Colonic mucosa (tissue), 4 donors: ENCODE measurements around the gene KDM4C. TPM values are rescaled to one million over a fixed set of nuclear protein-coding genes. Genes with fewer than 3 reads are reported as not detected.
A peak's percentile ranks its signal among the peaks of the same experiment; 100 is the strongest.

Experiments used
- DNase-seq: peaks from one replicate; pipeline ENCODE4 v3.0.0-alpha.2; 2020
- H3K27ac ChIP-seq: fragments of 200-600 bp; one replicate; pipeline ENCODE4 v1.8.0; 2021
- H3K27me3 ChIP-seq: fragments of 200-600 bp; one replicate; pipeline ENCODE4 v1.8.0; 2021
- H3K36me3 ChIP-seq: fragments of 200-600 bp; one replicate; pipeline ENCODE4 v1.8.0; 2021
- H3K4me1 ChIP-seq: fragments of 200-600 bp; one replicate; pipeline ENCODE4 v1.8.0; 2021; ENCODE audit warnings: mild to moderate bottlenecking
- H3K4me3 ChIP-seq: fragments of 200-600 bp; one replicate; pipeline ENCODE4 v1.8.0; 2021
- H3K9ac ChIP-seq, 2 donors: one replicate each; pipeline ENCODE4 v1.7.0; 2013; ENCODE audit warnings: control low read depth in 2 of 2, low read depth in 2 of 2, low read length in 2 of 2
- H3K9me3 ChIP-seq: fragments of 200-600 bp; one replicate; pipeline ENCODE4 v1.8.0; 2021
- intact Hi-C: fragments of 100-400 bp; cut with DNase I; formaldehyde crosslinking; loops from one replicate; pipeline ENCODE4 v1.14.1; 2022
- total RNA-seq, 2 donors: library from RNA; stranded (reverse); fragmentation: NEBNext Ultra II Directional in 1 of 2; extraction: Animal tissue kit (Norgen Biotek cat#: 25700) in 1 of 2; gene quantifications; one replicate each; pipeline ENCODE4 v1.2.1, GENCODE V29; 2021
- TF ChIP-seq, protein P1 (sequence below): fragments of 200-600 bp; IDR thresholded peaks from one replicate; pipeline ENCODE4 v1.8.0; 2022; ENCODE audit warnings: antibody characterized with exemption, mild to moderate bottlenecking
- donor health status: healthy.
- donor health status: DM: no; HTN: no; CAD: no.
- donor health status: DM: no; HTN: no; CAD: no.

KDM4C gene
- total RNA-seq, 2 donors from 2014 or later, result 37.3 to 42.0 TPM

- TF ChIP-seq, protein P1, sequence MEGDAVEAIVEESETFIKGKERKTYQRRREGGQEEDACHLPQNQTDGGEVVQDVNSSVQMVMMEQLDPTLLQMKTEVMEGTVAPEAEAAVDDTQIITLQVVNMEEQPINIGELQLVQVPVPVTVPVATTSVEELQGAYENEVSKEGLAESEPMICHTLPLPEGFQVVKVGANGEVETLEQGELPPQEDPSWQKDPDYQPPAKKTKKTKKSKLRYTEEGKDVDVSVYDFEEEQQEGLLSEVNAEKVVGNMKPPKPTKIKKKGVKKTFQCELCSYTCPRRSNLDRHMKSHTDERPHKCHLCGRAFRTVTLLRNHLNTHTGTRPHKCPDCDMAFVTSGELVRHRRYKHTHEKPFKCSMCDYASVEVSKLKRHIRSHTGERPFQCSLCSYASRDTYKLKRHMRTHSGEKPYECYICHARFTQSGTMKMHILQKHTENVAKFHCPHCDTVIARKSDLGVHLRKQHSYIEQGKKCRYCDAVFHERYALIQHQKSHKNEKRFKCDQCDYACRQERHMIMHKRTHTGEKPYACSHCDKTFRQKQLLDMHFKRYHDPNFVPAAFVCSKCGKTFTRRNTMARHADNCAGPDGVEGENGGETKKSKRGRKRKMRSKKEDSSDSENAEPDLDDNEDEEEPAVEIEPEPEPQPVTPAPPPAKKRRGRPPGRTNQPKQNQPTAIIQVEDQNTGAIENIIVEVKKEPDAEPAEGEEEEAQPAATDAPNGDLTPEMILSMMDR, result no peak
- intact Hi-C loops, result no loop called here
- H3K9me3 ChIP-seq, result no peaks in the 10 kb centered on the region
- H3K36me3 ChIP-seq, result no peaks in the 10 kb centered on the region
- H3K9ac ChIP-seq, result no peak overlapping the region
- H3K27ac ChIP-seq, result no peak overlapping the region
- DNase-seq, result no peak
- H3K4me1 ChIP-seq, result peaks cover 3% of the 10 kb centered on the region
- H3K4me3 ChIP-seq, result no peak overlapping the region
- H3K27me3 ChIP-seq, result no peaks in the 10 kb centered on the region
Measured at GRCh38 chr9:7154650-7155049, 396.9 kb downstream of the KDM4C start.

GRCh38 chr9:7161469-7161868 lies 403.7 kb downstream of the KDM4C start:
- Histone ChIP-seq H3K9me3 (no peaks in the 10 kb centered on the region), H3K4me1 (no peaks in the 10 kb centered on the region), H3K9ac (no peak overlapping the region), H3K27ac (no peak overlapping the region), H3K36me3 (no peaks in the 10 kb centered on the region), H3K4me3 (no peak overlapping the region), H3K27me3 (no peaks in the 10 kb centered on the region)
- DNase-seq, result no peak
- TF ChIP-seq, protein P1, result no peak
- intact Hi-C loops, result no loop called here

- Histone ChIP-seq H3K4me1 (no peaks in the 10 kb centered on the region), H3K4me3 (no peak overlapping the region), H3K36me3 (no peaks in the 10 kb centered on the region), H3K9me3 (no peaks in the 10 kb centered on the region), H3K27ac (no peak overlapping the region), H3K9ac (no peak overlapping the region), H3K27me3 (no peaks in the 10 kb centered on the region)
- TF ChIP-seq, protein P1, result no peak
- no peak for DNase-seq
- intact Hi-C loops, result no loop called here
Measured at GRCh38 chr9:7163932-7164331, 406.2 kb downstream of the KDM4C start.

- Histone ChIP-seq H3K4me1 (no peaks in the 10 kb centered on the region), H3K27me3 (no peaks in the 10 kb centered on the region), H3K4me3 (no peak overlapping the region), H3K9ac (no peak overlapping the region), H3K9me3 (no peaks in the 10 kb centered on the region), H3K36me3 (peaks cover under 1% of the 10 kb centered on the region), H3K27ac (peak overlapping the region; percentile 9)
- TF ChIP-seq, protein P1, result no peak
- DNase-seq, result peak; percentile 62
- intact Hi-C loops, result no loop called here
Measured at GRCh38 chr9:7164440-7165330, 406.9 kb downstream of the KDM4C start.

DNA sequence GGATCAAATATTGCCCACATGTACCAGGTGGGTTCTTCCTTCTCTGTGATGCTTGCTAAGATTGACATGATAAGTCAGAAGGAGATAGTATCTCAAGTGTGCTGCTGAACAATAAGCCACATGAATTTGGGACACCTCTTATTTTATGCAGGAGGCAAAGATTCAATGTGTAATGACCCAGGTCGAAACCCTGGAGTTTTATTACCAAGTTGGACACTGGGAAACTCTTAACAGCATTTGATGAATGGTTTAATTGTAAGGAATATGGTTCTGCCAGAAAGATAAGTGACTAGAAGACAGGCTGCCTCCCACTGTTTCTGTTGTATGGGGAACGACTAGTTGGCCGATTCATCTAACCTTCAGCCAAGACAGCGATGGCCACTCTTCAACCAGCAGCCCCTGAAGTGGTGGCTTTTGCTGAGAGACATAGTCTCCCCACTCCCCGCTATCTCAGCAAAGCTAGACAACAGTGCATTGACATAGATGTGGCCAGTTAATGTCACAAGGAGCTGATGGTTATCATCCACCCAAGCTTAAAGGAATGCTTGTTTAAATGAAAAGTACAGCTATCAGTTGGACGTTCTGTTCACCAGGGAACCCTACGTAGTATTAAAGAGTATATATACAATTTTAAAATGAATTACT lies 407.7 kb downstream of the KDM4C start:
- peaks cover 5% of the 10 kb centered on the region for H3K36me3 ChIP-seq
- no peaks in the 10 kb centered on the region for H3K9me3 ChIP-seq
- intact Hi-C loops, result no loop called here
- no peaks in the 10 kb centered on the region for H3K4me1 ChIP-seq
- no peak for DNase-seq
- H3K27me3 ChIP-seq, result no peaks in the 10 kb centered on the region
- peak overlapping the region; percentile 9 for H3K27ac ChIP-seq
- H3K4me3 ChIP-seq, result no peak overlapping the region
- TF ChIP-seq, protein P1, result no peak
- H3K9ac ChIP-seq, result no peak overlapping the region
